HepG2 (cell line): ENCODE results near the gene TMX2. TPM values are rescaled to one million over a fixed set of nuclear protein-coding genes. Genes with fewer than 3 reads are reported as not detected.

Experiments
- BCLAF1 ChIP-seq: fragments of 450-650 bp; IDR thresholded peaks from 2 replicates; pipeline ENCODE4 v1.6.1; 2017; ENCODE audit warnings: mild to moderate bottlenecking
- CREBL2 ChIP-seq: sonication (generic); formaldehyde crosslinking; IDR thresholded peaks from 2 replicates; pipeline ENCODE4 v1.8.1; 2023; ENCODE audit warnings: missing genetic modification reagents, mild to moderate bottlenecking, borderline replicate concordance
- GMEB2 ChIP-seq: IDR thresholded peaks from 2 replicates; pipeline ENCODE4 v1.6.1; 2016; ENCODE audit warnings: missing biosample characterization, missing genetic modification reagents, low read depth
- HDAC2 ChIP-seq: sonication (generic); formaldehyde crosslinking; IDR thresholded peaks from 2 replicates; pipeline ENCODE4 v1.4.0; 2020; ENCODE audit warnings: missing genetic modification reagents
- PHF5A ChIP-seq: IDR thresholded peaks from one replicate; pipeline ENCODE4 v1.6.1; 2018; ENCODE audit warnings: low read depth, missing genetic modification reagents; ENCODE audit not compliant: unreplicated experiment
- REXO4 ChIP-seq: sonication (generic); formaldehyde crosslinking; IDR thresholded peaks from 2 replicates; pipeline ENCODE4 v1.8.0; 2022; ENCODE audit warnings: missing genetic modification reagents, mild to moderate bottlenecking, borderline replicate concordance
- THAP11 ChIP-seq: IDR thresholded peaks from 2 replicates; pipeline ENCODE4 v1.6.1; 2016; ENCODE audit warnings: missing biosample characterization, missing genetic modification reagents
- TRAFD1 ChIP-seq: sonication (generic); formaldehyde crosslinking; IDR thresholded peaks from 2 replicates; pipeline ENCODE4 v1.5.1; 2020; ENCODE audit warnings: missing genetic modification reagents, mild to moderate bottlenecking, borderline replicate concordance
- ZBTB8A ChIP-seq: sonication (generic); formaldehyde crosslinking; IDR thresholded peaks from 2 replicates; pipeline ENCODE4 v1.4.0; 2020; ENCODE audit warnings: mild to moderate bottlenecking, low read depth, missing genetic modification reagents, borderline replicate concordance
- ZHX1 ChIP-seq: sonication (generic); formaldehyde crosslinking; IDR thresholded peaks from 2 replicates; pipeline ENCODE4 v1.8.1; 2022; ENCODE audit warnings: low read depth, mild to moderate bottlenecking, missing genetic modification reagents
- ZNF652 ChIP-seq: IDR thresholded peaks from 2 replicates; pipeline ENCODE4 v1.6.1; 2016; ENCODE audit warnings: low read depth, borderline replicate concordance
- ZNF883 ChIP-seq: sonication (generic); formaldehyde crosslinking; IDR thresholded peaks from 2 replicates; pipeline ENCODE4 v1.5.1; 2020; ENCODE audit warnings: mild to moderate bottlenecking, missing genetic modification reagents; ENCODE audit errors: not compliant biosample characterization
- polyA plus RNA-seq, 8 experiments: library from polyadenylated mRNA; depleted of rRNA in 3 of 8; stranded (reverse) in 7 of 8; unstranded in 1 of 8; fragments of >200 nt; fragmentation: Illumina TruSeq in 4 of 8; extraction: Trizol in 4 of 8; gene quantifications; 2 replicates each; pipeline versions ENCODE4 v1.2.1 to v1.2.3, GENCODE V29; 2011 to 2016; ENCODE audit warnings: low read depth in 4 of 8, missing spikeins in 1 of 8, mixed read lengths in 1 of 8; ENCODE audit not compliant: insufficient read depth in 1 of 8
- total RNA-seq, 5 experiments: library from RNA; depleted of rRNA; stranded (reverse); fragments of >200 nt; fragmentation: Illumina TruSeq; extraction: Trizol; gene quantifications; 2 replicates each; pipeline ENCODE4 v1.2.3, GENCODE V29; 2016; ENCODE audit warnings: low read depth in 1 of 5
- TF ChIP-seq, protein P1 (sequence below): sonication (generic); formaldehyde crosslinking; IDR thresholded peaks from 2 replicates; pipeline ENCODE4 v1.5.0; 2020; ENCODE audit warnings: mild to moderate bottlenecking, missing genetic modification reagents
- TF ChIP-seq, protein P2 (sequence below): sonication (generic); formaldehyde crosslinking; IDR thresholded peaks from 2 replicates; pipeline ENCODE4 v1.4.0; 2020; ENCODE audit warnings: mild to moderate bottlenecking, low read depth, missing genetic modification reagents

TMX2 gene
- total and polyA plus RNA-seq, 2 of the 13 experiments (the other 11 are each of a cell fraction or from before 2014, with no cell fraction given) = 84.5 to 129 TPM

- no peak for TF ChIP-seq TRAFD1 (CRISPR knock-in tag)
- TF ChIP-seq ZHX1 (CRISPR knock-in tag) = 0 out of 2 replicates have a peak, but pooled peaks have one; percentile 38
- no peak for TF ChIP-seq CREBL2 (CRISPR knock-in tag)
- TF ChIP-seq THAP11 (CRISPR knock-in tag) = peak; percentile 94
- TF ChIP-seq, protein P1, sequence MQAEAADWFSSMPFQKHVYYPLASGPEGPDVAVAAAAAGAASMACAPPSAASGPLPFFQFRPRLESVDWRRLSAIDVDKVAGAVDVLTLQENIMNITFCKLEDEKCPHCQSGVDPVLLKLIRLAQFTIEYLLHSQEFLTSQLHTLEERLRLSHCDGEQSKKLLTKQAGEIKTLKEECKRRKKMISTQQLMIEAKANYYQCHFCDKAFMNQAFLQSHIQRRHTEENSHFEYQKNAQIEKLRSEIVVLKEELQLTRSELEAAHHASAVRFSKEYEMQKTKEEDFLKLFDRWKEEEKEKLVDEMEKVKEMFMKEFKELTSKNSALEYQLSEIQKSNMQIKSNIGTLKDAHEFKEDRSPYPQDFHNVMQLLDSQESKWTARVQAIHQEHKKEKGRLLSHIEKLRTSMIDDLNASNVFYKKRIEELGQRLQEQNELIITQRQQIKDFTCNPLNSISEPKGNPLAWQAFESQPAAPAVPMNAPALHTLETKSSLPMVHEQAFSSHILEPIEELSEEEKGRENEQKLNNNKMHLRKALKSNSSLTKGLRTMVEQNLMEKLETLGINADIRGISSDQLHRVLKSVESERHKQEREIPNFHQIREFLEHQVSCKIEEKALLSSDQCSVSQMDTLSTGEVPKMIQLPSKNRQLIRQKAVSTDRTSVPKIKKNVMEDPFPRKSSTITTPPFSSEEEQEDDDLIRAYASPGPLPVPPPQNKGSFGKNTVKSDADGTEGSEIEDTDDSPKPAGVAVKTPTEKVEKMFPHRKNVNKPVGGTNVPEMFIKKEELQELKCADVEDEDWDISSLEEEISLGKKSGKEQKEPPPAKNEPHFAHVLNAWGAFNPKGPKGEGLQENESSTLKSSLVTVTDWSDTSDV (CRISPR knock-in tag) = no peak
- TF ChIP-seq REXO4 (CRISPR knock-in tag) = no peak
- peak; percentile 80 for TF ChIP-seq HDAC2
- TF ChIP-seq ZNF883 (CRISPR knock-in tag) = peak; percentile 36
- TF ChIP-seq ZNF652 (CRISPR knock-in tag) = no peak
- TF ChIP-seq, protein P2, sequence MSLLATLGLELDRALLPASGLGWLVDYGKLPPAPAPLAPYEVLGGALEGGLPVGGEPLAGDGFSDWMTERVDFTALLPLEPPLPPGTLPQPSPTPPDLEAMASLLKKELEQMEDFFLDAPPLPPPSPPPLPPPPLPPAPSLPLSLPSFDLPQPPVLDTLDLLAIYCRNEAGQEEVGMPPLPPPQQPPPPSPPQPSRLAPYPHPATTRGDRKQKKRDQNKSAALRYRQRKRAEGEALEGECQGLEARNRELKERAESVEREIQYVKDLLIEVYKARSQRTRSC = no peak
- no peak for TF ChIP-seq ZBTB8A
- peak; percentile 79 for TF ChIP-seq PHF5A (CRISPR knock-in tag)
- TF ChIP-seq GMEB2 (CRISPR knock-in tag) = no peak
- TF ChIP-seq BCLAF1 = no peak
Observed at GRCh38 chr11:57741132-57742086, 29.0 kb downstream of the TMX2 start, which contains the start of gene SELENOH (continued).
